Panc1 (cell line): ENCODE results near the gene NPSR1.

ENCODE experiments used
- POLR2AphosphoS5 ChIP-seq: IDR thresholded peaks from 2 replicates; pipeline ENCODE4 v1.6.1; 2012; ENCODE audit warnings: mild to moderate bottlenecking, low read depth, low read length, moderate library complexity
- TF ChIP-seq, protein P1 (sequence below): fragments of 450-650 bp; IDR thresholded peaks from 2 replicates; pipeline ENCODE4 v1.5.1; 2017; ENCODE audit warnings: mild to moderate bottlenecking
- TF ChIP-seq, protein P2 (sequence below), 2 experiments: IDR thresholded peaks; 2 replicates each; pipeline ENCODE4 v1.6.1; 2011 to 2012; ENCODE audit warnings: low read depth in 2 of 2, control low read depth in 1 of 2, low read length in 1 of 2, mild to moderate bottlenecking in 1 of 2, moderate library complexity in 1 of 2; ENCODE audit not compliant: insufficient read depth in 1 of 2

DNA sequence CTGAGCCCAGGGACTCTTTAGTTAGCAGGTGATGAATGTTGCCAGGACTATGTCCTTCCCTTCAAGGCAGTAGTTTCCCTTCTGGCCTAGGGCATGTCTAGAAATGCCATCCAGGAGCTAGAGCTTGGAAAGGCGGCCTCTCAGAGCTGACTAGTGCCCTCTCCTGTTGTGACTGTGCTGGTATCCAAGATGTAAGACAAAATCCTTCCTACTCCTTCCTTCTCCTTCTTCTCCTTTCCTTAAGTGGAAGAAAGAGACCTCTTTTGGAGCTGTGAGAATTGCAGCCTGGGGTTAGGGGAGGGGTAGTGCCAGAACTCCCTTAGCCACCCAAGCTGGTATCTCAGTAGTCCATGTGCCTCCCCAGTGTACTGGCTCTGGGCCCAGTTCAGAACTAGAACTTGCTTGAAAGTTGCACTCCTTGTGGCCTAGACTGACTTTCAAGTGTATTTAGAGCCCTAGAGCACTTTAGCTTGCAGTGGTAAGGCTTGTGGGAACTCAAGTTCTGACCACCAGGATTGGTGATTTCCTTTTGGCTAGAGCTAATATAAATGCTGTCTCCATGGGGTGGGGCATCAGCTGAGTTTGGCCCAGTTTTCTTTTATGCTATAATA lies 118.8 kb downstream of the NPSR1 start:
- TF ChIP-seq, protein P1, sequence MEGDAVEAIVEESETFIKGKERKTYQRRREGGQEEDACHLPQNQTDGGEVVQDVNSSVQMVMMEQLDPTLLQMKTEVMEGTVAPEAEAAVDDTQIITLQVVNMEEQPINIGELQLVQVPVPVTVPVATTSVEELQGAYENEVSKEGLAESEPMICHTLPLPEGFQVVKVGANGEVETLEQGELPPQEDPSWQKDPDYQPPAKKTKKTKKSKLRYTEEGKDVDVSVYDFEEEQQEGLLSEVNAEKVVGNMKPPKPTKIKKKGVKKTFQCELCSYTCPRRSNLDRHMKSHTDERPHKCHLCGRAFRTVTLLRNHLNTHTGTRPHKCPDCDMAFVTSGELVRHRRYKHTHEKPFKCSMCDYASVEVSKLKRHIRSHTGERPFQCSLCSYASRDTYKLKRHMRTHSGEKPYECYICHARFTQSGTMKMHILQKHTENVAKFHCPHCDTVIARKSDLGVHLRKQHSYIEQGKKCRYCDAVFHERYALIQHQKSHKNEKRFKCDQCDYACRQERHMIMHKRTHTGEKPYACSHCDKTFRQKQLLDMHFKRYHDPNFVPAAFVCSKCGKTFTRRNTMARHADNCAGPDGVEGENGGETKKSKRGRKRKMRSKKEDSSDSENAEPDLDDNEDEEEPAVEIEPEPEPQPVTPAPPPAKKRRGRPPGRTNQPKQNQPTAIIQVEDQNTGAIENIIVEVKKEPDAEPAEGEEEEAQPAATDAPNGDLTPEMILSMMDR = no peak
- TF ChIP-seq POLR2AphosphoS5 = no peak
- TF ChIP-seq, protein P2, sequence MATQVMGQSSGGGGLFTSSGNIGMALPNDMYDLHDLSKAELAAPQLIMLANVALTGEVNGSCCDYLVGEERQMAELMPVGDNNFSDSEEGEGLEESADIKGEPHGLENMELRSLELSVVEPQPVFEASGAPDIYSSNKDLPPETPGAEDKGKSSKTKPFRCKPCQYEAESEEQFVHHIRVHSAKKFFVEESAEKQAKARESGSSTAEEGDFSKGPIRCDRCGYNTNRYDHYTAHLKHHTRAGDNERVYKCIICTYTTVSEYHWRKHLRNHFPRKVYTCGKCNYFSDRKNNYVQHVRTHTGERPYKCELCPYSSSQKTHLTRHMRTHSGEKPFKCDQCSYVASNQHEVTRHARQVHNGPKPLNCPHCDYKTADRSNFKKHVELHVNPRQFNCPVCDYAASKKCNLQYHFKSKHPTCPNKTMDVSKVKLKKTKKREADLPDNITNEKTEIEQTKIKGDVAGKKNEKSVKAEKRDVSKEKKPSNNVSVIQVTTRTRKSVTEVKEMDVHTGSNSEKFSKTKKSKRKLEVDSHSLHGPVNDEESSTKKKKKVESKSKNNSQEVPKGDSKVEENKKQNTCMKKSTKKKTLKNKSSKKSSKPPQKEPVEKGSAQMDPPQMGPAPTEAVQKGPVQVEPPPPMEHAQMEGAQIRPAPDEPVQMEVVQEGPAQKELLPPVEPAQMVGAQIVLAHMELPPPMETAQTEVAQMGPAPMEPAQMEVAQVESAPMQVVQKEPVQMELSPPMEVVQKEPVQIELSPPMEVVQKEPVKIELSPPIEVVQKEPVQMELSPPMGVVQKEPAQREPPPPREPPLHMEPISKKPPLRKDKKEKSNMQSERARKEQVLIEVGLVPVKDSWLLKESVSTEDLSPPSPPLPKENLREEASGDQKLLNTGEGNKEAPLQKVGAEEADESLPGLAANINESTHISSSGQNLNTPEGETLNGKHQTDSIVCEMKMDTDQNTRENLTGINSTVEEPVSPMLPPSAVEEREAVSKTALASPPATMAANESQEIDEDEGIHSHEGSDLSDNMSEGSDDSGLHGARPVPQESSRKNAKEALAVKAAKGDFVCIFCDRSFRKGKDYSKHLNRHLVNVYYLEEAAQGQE (IDR thresholded peaks at IDR 0.05; ENCODE audit: insufficient read depth in 1 of 2, low read depth in 2 of 2, low read length in 1 of 2) = no peak
